SK-N-DZ (cell line): ENCODE data around the gene ZNF662.

Experiments
- DNase-seq: peaks from one replicate; pipeline ENCODE4 v3.0.0-alpha.2; 2015; ENCODE audit warnings: low spot score

ZNF662 gene

GRCh38 chr3:42936157-42936981 is 30.4 kb downstream of the ZNF662 start:
- peak; percentile 75 for DNase-seq

- DNase-seq, result no peak
Measured at GRCh38 chr3:42937334-42937733, 31.4 kb downstream of the ZNF662 start.

- no peak for DNase-seq
Measured at GRCh38 chr3:42942693-42943092, 36.8 kb downstream of the ZNF662 start.

GRCh38 chr3:42946050-42946449 is 40.1 kb downstream of the ZNF662 start:
- no peak for DNase-seq

GRCh38 chr3:42957573-42957972 is 51.6 kb downstream of the ZNF662 start:
- DNase-seq, result no peak

GRCh38 chr3:42960282-42960681 is 54.3 kb downstream of the ZNF662 start:
- DNase-seq, result no peak

- no peak for DNase-seq
Measured at GRCh38 chr3:42960786-42961185, 54.8 kb downstream of the ZNF662 start.

- DNase-seq, result peak; percentile 59
Measured at GRCh38 chr3:42961633-42962032, 55.7 kb downstream of the ZNF662 start.

GRCh38 chr3:42963269-42963668 is 57.3 kb downstream of the ZNF662 start:
- DNase-seq, result no peak

- no peak for DNase-seq
Measured at GRCh38 chr3:42964266-42964665, 58.3 kb downstream of the ZNF662 start.
